GM12878 (cell line): ENCODE data around the gene DMRTC2. TPM values are rescaled to one million over a fixed set of nuclear protein-coding genes. Genes with fewer than 3 reads are reported as not detected.

Source experiments
- ATAC-seq: fragments of 200-7000 bp; cut with Tn5 transposase; 3 replicates; pipeline ENCODE4 v1.9.1; 2020; ENCODE audit warnings: mild to moderate bottlenecking, moderate library complexity
- BruUV-seq: library from RNA; stranded (reverse); fragments of 400-500 nt; replicated peaks from 2 replicates; lab custom pipeline; 2021; lab: Mats Ljungman, UMichigan
- CTCF ChIA-PET: fragments of 300-600 bp; sonication (Branson Sonifier 250); formaldehyde crosslinking; extraction: SDS; loops from one replicate; lab custom pipeline; 2021; ENCODE audit warnings: inconsistent platforms; lab: Yijun Ruan, JAX
- POLR2A ChIA-PET: fragments of 350-600 bp; formaldehyde crosslinking; extraction: SDS; loops from one replicate; lab custom pipeline; 2021; ENCODE audit warnings: inconsistent platforms; lab: Charles Lee
- RAD21 ChIA-PET: fragments of 300-600 bp; sonication (Branson Sonifier 250); formaldehyde crosslinking; loops from one replicate; lab custom pipeline; 2023; ENCODE audit warnings: antibody characterized with exemption; ENCODE audit not compliant: unreplicated experiment; lab: Charles Lee
- SMC1A ChIA-PET: fragments of 300-600 bp; sonication (Branson Sonifier 250); formaldehyde crosslinking; loops from one replicate; lab custom pipeline; 2023; ENCODE audit not compliant: unreplicated experiment, uncharacterized antibody; lab: Charles Lee
- DNase-seq: peaks from one replicate; pipeline ENCODE4 v3.0.0-alpha.2; 2011; ENCODE audit warnings: low read depth, low spot score
- FAIRE-seq: peaks from 3 replicates; lab custom pipeline; 2011; peaks lifted over from hg19 to GRCh38; lab: Jason Lieb, UNC
- H2AFZ ChIP-seq: 2 replicates; pipeline ENCODE4 v1.6.0; 2011; ENCODE audit warnings: low read depth, low read length, control low read depth; ENCODE audit not compliant: control insufficient read depth
- H3K27ac ChIP-seq: 2 replicates; pipeline ENCODE4 v1.5.1; 2011; ENCODE audit warnings: control low read depth; ENCODE audit not compliant: control insufficient read depth, insufficient read depth
- H3K27me3 ChIP-seq, 2 experiments: replicated peaks in 1 of 2; 2 replicates each; pipeline versions ENCODE4 v1.6.0 to v1.6.1; 2011; ENCODE audit warnings: low read length in 1 of 2; ENCODE audit not compliant: control insufficient read depth in 2 of 2, insufficient read depth in 2 of 2
- H3K36me3 ChIP-seq, 2 experiments: 2 replicates each; pipeline ENCODE4 v1.5.1; 2011; ENCODE audit warnings: low read length in 1 of 2; ENCODE audit not compliant: control insufficient read depth in 2 of 2, insufficient read depth in 2 of 2
- H3K4me1 ChIP-seq: 2 replicates; pipeline ENCODE4 v1.6.1; 2011; ENCODE audit warnings: mild to moderate bottlenecking, low read length, moderate library complexity, mixed read lengths; ENCODE audit not compliant: control insufficient read depth, insufficient read depth
- H3K4me2 ChIP-seq: 2 replicates; pipeline ENCODE4 v1.6.0; 2011; ENCODE audit warnings: control low read depth; ENCODE audit not compliant: control insufficient read depth, insufficient read depth
- H3K4me3 ChIP-seq: fragments of 200-600 bp; sonication (generic); 2 replicates; pipeline ENCODE4 v1.5.1; 2016
- H3K79me2 ChIP-seq: 2 replicates; pipeline ENCODE4 v1.6.0; 2011; ENCODE audit warnings: low read length; ENCODE audit not compliant: control insufficient read depth, insufficient read depth
- H3K9ac ChIP-seq: 2 replicates; pipeline ENCODE4 v1.8.0; 2011; ENCODE audit warnings: low read length, control low read depth, mixed read lengths; ENCODE audit not compliant: control insufficient read depth, insufficient read depth
- H3K9me3 ChIP-seq: replicated peaks from 3 replicates; pipeline ENCODE4 v1.5.1; 2011; ENCODE audit warnings: mild to moderate bottlenecking, low read length; ENCODE audit not compliant: control insufficient read depth, insufficient read depth
- H4K20me1 ChIP-seq: 2 replicates; pipeline ENCODE4 v1.6.0; 2011; ENCODE audit not compliant: control insufficient read depth, insufficient read depth
- ASH2L ChIP-seq: fragments of 300-600, 200-600 bp; sonication (generic); IDR thresholded peaks from 2 replicates; pipeline ENCODE4 v1.6.1; 2017; ENCODE audit warnings: low read depth, mild to moderate bottlenecking, borderline replicate concordance
- CHD2 ChIP-seq: IDR thresholded peaks from 2 replicates; pipeline ENCODE4 v1.6.1; 2011; ENCODE audit warnings: low read depth, low read length, improper control_type of control experiment, borderline replicate concordance
- RAD21 ChIP-seq: IDR thresholded peaks from 2 replicates; pipeline ENCODE4 v1.6.1; 2011; ENCODE audit warnings: mild to moderate bottlenecking, low read depth, low read length, moderate library complexity; ENCODE audit not compliant: insufficient read depth
- SMC3 ChIP-seq: IDR thresholded peaks from 2 replicates; pipeline ENCODE4 v1.6.1; 2011; ENCODE audit warnings: low read length, improper control_type of control experiment, borderline replicate concordance
- SRF ChIP-seq, 2 experiments: IDR thresholded peaks; 2 replicates each; pipeline ENCODE4 v1.6.1; 2011; ENCODE audit warnings: low read depth in 2 of 2, low read length in 2 of 2, mild to moderate bottlenecking in 1 of 2, moderate library complexity in 1 of 2
- YY1 ChIP-seq: IDR thresholded peaks from 2 replicates; pipeline ENCODE4 v1.6.1; 2011; ENCODE audit warnings: low read depth, mild to moderate bottlenecking, low read length
- WGBS: methylation state at CpG from one replicate; pipeline ENCODE4 v1.1.6; 2016; ENCODE audit warnings: low lambda C conversion rate; ENCODE audit not compliant: insufficient replicate concordance, insufficient coverage; ENCODE audit errors: missing lambda C conversion rate; 5-methylcytosine and 5-hydroxymethylcytosine counted together
- in situ Hi-C: fragments of 300-500 bp; cut with MboI; formaldehyde crosslinking; loops from 9 replicates; pipeline ENCODE4 v1.14.3; 2018; ENCODE audit warnings: mixed read lengths
- intact Hi-C: fragments of 100-400 bp; cut with micrococcal nuclease; formaldehyde crosslinking; loops from one replicate; pipeline ENCODE4 v1.14.2; 2022; ENCODE audit not compliant: unreplicated experiment
- polyA plus RNA-seq, 11 experiments: library from polyadenylated mRNA; depleted of rRNA in 4 of 11; unstranded in 6 of 11; stranded (reverse) in 5 of 11; fragments of >200 nt; fragmentation: Nextera tagmentation in 4 of 11; fragmentation: Illumina TruSeq in 1 of 11; extraction: Ambion mirVana in 4 of 11; extraction: Trizol in 1 of 11; gene quantifications; 1 replicate in 1 of 11; 2 replicates in 10 of 11; pipeline versions ENCODE4 v1.2.1 to v1.2.3, GENCODE V29; 2011 to 2016; ENCODE audit warnings: inconsistent platforms in 2 of 11, missing spikeins in 2 of 11, low read depth in 1 of 11
- total RNA-seq, 4 experiments: library from RNA; depleted of rRNA in 3 of 4; stranded (reverse); fragments of >200 nt in 3 of 4; fragmentation: Illumina TruSeq in 1 of 4; extraction: Trizol in 1 of 4; gene quantifications; 2 replicates each; pipeline versions ENCODE4 v1.2.1 to v1.2.3, GENCODE V29; 2013 to 2021
- TF ChIP-seq, protein P1 (sequence below), 3 experiments: IDR thresholded peaks in 2 of 3; conservative IDR thresholded peaks in 1 of 3; 2 replicates each; pipeline ENCODE4 v1.5.1; 2011; ENCODE audit warnings: low read depth in 3 of 3, low read length in 3 of 3, mild to moderate bottlenecking in 3 of 3, control low read depth in 2 of 3, moderate library complexity in 2 of 3, inconsistent platforms in 1 of 3, mixed read lengths in 1 of 3; ENCODE audit not compliant: control insufficient read depth in 2 of 3, insufficient read depth in 1 of 3; ENCODE audit errors: extremely low read depth in 1 of 3

Gene DMRTC2
- total and polyA plus RNA-seq, 10 of the 15 experiments (the other 5 are each of a cell fraction or from before 2014, with no cell fraction given), result not detected

DNA sequence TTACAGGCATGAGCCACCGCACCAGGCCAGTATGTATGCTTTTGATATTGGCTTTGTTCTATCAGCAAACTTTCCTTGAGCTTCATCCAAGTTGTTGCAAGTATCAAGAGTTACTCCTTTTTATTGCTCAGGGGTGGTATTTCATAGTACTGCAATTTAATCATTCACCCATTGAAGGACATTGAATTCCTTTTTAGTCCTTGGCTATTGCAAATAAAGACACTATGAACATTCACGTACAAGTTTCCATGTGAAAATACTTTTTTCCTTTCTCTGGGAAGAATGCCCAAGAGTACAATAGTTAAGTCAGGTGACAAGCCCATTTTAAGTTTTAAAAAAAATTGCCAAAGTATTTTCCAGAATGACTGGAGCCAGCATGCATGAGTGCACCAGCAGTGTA lies 28.1 kb upstream of the DMRTC2 start (continued):
- TF ChIP-seq SRF (IDR thresholded peaks at IDR 0.05; ENCODE audit: low read depth in 2 of 2, low read length in 2 of 2), result no peak

DNA sequence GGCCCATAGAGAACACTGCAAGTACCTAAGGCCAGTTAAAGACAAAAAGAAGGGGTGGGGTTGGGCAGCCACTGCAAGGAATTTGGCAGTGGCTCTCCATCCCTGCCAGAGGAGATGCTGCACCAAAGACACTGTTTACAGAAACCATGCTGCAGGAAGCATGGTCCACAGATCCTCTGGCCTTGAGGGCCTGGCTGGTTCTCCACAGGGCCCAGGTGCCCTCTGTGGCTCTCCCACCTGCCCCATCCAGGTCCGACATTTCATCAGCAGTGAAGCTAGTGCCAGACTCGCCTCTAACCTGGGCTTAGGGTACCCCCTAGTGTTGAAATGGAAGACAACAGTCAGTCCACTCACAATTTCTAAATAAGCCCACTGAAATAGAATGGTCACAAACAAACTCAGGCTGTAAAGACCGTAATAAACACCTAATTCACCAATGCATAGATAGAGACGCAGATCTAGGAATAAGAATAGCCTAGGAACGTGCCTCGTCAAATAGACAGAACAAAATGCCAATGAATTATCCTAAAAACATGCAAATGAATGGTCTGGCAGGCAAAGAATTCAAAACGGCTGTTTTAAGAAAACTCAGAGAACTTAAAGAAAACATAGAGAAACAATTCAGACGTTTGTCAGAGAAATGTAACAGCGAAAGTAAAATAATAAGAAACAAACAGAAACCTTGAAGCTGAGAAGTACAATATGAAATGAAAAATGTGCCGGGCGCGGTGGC lies 23.7 kb upstream of the DMRTC2 start:
- no peak overlapping the region for H3K4me3 ChIP-seq
- H3K4me2 ChIP-seq, result no peak overlapping the region
- no peaks in the 10 kb centered on the region for H3K9me3 ChIP-seq
- ChIA-PET CTCF (interaction anchor here (0.6 to 9.0 kb wide), 16 partner anchors 9 to 1200 kb away, joined by 3 to 188 read pairs (median 5); partner anchors contain the start of genes CEACAM3, CEACAM6 and RABAC1), SMC1A (interaction anchor here (1.0 to 3.9 kb wide), 5 partner anchors 27 to 114 kb away, joined by 3 to 47 read pairs (median 4); partner anchors contain the start of gene CEACAM3), POLR2A (interaction anchor here (1.4 kb wide), 1 partner anchor 28 kb away, joined by 4 read pairs; no protein-coding TSS in a partner anchor), RAD21 (interaction anchor here (0.6 to 3.9 kb wide), 5 partner anchors 27 to 560 kb away, joined by 3 to 37 read pairs (median 4); partner anchors contain the start of gene CEACAM3)
- DNase-seq (peak; percentile 12), ATAC-seq (peak; percentile 93), FAIRE-seq (peak; percentile 83)
- no peaks in the 10 kb centered on the region for H3K36me3 ChIP-seq
- H3K79me2 ChIP-seq, result no peaks in the 10 kb centered on the region
- no peaks in the 10 kb centered on the region for H4K20me1 ChIP-seq
- WGBS, result 31% methylated on average over 12 of the region's 12 CpGs
- no peak overlapping the region for H3K27ac ChIP-seq
- in situ Hi-C loops (no loop called here), intact Hi-C loops (loop anchor here (1.0 kb wide), 2 partner anchors 28 to 68 kb away; no protein-coding TSS in a partner anchor)
- H3K4me1 ChIP-seq, result no peaks in the 10 kb centered on the region
- no peak overlapping the region for H2AFZ ChIP-seq
- no TSS peak for BruUV-seq
- H3K9ac ChIP-seq, result no peak overlapping the region
- no peaks in the 10 kb centered on the region for H3K27me3 ChIP-seq
- TF ChIP-seq SMC3 (peak; percentile 62), ASH2L (no peak), CHD2 (no peak), YY1 (peak; percentile 51; the same call in 1 of the 2 replicates), RAD21 (peak; percentile 94)
- TF ChIP-seq, protein P1, sequence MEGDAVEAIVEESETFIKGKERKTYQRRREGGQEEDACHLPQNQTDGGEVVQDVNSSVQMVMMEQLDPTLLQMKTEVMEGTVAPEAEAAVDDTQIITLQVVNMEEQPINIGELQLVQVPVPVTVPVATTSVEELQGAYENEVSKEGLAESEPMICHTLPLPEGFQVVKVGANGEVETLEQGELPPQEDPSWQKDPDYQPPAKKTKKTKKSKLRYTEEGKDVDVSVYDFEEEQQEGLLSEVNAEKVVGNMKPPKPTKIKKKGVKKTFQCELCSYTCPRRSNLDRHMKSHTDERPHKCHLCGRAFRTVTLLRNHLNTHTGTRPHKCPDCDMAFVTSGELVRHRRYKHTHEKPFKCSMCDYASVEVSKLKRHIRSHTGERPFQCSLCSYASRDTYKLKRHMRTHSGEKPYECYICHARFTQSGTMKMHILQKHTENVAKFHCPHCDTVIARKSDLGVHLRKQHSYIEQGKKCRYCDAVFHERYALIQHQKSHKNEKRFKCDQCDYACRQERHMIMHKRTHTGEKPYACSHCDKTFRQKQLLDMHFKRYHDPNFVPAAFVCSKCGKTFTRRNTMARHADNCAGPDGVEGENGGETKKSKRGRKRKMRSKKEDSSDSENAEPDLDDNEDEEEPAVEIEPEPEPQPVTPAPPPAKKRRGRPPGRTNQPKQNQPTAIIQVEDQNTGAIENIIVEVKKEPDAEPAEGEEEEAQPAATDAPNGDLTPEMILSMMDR (IDR thresholded peaks at IDR 0.05 in 2 of 3, conservative IDR thresholded peaks at IDR 0.05 in 1 of 3; ENCODE audit: control insufficient read depth in 2 of 3, extremely low read depth in 1 of 3, insufficient read depth in 1 of 3, low read depth in 3 of 3, low read length in 3 of 3), result peak; percentile 69 to 78 (median 72)
